ENCODE measurements around the gene OTOG. TPM values are rescaled to one million over a fixed set of nuclear protein-coding genes. Genes with fewer than 3 reads are reported as not detected.
A peak's percentile ranks its signal among the peaks of the same experiment; 100 is the strongest.

The OTOG gene
- total RNA-seq, 3 donors from 2014 or later (not counting 1 experiment from before 2014, with no cell fraction given), result not detected

DNA sequence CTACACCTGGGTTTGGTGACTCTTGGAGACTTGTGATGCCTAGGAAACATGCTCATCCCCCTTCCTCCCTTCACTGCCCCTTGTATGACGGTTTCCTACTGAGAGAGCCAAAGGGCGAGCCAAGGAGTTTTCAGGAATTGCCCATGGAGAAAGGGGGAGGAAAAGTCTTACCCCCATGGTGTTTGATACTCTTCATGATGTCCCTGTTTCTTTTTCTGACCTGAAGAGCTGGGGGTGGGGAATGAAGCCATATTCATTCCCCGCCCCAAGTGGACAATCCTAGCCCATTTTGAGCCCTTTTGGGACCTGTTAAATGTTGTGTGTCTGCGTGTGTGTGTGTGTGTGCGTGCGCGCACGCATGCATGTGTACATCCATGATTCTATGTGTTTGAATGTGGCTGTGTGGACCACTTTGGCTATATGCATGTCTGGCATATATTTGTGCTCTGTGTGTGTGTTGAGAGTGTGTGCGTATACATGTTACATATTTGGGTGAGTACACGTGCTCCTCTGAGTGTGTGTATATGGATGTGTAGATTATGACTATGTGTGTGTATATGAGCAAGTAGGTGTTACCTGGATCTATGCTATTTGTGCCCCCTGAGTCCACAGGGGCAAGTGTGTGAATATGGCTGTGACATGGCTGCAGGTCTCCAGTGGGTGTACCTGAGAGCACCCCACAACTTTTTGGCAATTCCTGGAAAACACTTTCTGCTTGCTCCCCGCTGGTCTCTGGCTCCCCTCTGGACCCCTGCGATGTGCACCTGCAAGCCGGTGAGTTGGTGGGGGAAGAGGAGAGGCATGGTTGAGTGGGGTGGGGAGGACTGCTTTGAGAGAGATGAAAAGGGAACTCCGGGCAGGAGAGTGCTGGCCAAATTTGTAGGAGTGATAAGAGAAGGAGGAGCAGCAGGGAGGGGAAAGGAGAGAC lies 24.6 kb downstream of the OTOG start:
- peak in 1 of 2 donors; percentile 1 for DNase-seq
- Mint-ChIP-seq H3K9me3 (no peaks in the 10 kb centered on the region), H3K4me3 (no peak overlapping the region), H3K27ac (no peak overlapping the region), H3K36me3 (no peaks in the 10 kb centered on the region), H3K27me3 (ENCODE audit: low read depth in 2 of 2) (peaks cover 0 to 4% of the 10 kb centered on the region in 2 donors), H3K4me1 (peaks cover 6 to 16% of the 10 kb centered on the region in 2 donors)
- H3K27me3 ChIP-seq (ENCODE audit: control insufficient read depth, insufficient read depth, low read length), result no peaks in the 10 kb centered on the region
- H3K36me3 ChIP-seq (ENCODE audit: control insufficient read depth, insufficient read depth, low read length), result no peaks in the 10 kb centered on the region
- no peaks in the 10 kb centered on the region for H3K4me1 ChIP-seq (ENCODE audit: control insufficient read depth, insufficient read depth, low read length)
- WGBS (ENCODE audit: insufficient coverage), result 84% methylated on average over 13 of the region's 14 CpGs
- TF ChIP-seq, protein P1, sequence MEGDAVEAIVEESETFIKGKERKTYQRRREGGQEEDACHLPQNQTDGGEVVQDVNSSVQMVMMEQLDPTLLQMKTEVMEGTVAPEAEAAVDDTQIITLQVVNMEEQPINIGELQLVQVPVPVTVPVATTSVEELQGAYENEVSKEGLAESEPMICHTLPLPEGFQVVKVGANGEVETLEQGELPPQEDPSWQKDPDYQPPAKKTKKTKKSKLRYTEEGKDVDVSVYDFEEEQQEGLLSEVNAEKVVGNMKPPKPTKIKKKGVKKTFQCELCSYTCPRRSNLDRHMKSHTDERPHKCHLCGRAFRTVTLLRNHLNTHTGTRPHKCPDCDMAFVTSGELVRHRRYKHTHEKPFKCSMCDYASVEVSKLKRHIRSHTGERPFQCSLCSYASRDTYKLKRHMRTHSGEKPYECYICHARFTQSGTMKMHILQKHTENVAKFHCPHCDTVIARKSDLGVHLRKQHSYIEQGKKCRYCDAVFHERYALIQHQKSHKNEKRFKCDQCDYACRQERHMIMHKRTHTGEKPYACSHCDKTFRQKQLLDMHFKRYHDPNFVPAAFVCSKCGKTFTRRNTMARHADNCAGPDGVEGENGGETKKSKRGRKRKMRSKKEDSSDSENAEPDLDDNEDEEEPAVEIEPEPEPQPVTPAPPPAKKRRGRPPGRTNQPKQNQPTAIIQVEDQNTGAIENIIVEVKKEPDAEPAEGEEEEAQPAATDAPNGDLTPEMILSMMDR (IDR thresholded peaks at IDR 0.05), result no peak
- no peak overlapping the region for H3K27ac ChIP-seq (ENCODE audit: low read length)
- ATAC-seq, result no peak
- no peak overlapping the region for H3K4me3 ChIP-seq (ENCODE audit: low read length)
- no peaks in the 10 kb centered on the region for H3K9me3 ChIP-seq (ENCODE audit: control insufficient read depth, insufficient read depth, low read length)
- intact Hi-C loops (cut with micrococcal nuclease), result no loop called here

DNA sequence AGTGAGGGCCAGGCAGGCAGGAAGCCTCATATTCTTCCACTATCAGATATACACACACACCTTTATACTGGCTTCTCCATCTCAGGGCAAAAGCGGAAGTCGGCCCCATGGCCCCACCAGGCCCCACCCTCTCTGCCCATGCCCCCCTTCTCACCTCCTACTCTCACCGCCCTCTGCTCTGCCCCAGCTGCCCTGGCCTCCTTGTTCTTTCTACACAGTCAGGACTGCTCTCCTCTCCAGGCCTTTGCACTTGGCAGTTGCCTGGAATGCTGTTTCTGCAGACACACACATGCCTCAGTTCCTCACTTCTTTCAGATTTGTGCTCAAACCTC lies 25.3 kb downstream of the OTOG start:
- no peak for ATAC-seq
- 31% methylated on average over 3 of the region's 3 CpGs for WGBS (ENCODE audit: insufficient coverage)

GRCh38 chr11:17572791-17573460 lies 25.9 kb downstream of the OTOG start:
- peaks cover 0 to 4% of the 10 kb centered on the region in 2 donors for H3K27me3 Mint-ChIP-seq (ENCODE audit: low read depth in 2 of 2)
- no peaks in the 10 kb centered on the region for H3K36me3 Mint-ChIP-seq
- H3K9me3 Mint-ChIP-seq, result no peaks in the 10 kb centered on the region
- Histone ChIP-seq H3K27me3 (ENCODE audit: control insufficient read depth, insufficient read depth, low read length) (no peaks in the 10 kb centered on the region), H3K4me3 (ENCODE audit: low read length) (no peak overlapping the region), H3K9me3 (ENCODE audit: control insufficient read depth, insufficient read depth, low read length) (no peaks in the 10 kb centered on the region), H3K4me1 (ENCODE audit: control insufficient read depth, insufficient read depth, low read length) (no peaks in the 10 kb centered on the region), H3K27ac (ENCODE audit: low read length) (no peak overlapping the region), H3K36me3 (ENCODE audit: control insufficient read depth, insufficient read depth, low read length) (no peaks in the 10 kb centered on the region)
- TF ChIP-seq, protein P1 (IDR thresholded peaks at IDR 0.05), result no peak
- peaks cover 6 to 16% of the 10 kb centered on the region in 2 donors for H3K4me1 Mint-ChIP-seq
- no peak for DNase-seq
- H3K4me3 Mint-ChIP-seq, result no peak overlapping the region
- 93% methylated on average over 20 of the region's 20 CpGs for WGBS (ENCODE audit: insufficient coverage)
- ATAC-seq, result no peak
- H3K27ac Mint-ChIP-seq, result no peak overlapping the region
- intact Hi-C loops (cut with micrococcal nuclease), result no loop called here

More for the DNA sequence above, 25.3 kb downstream of the OTOG start:
- Mint-ChIP-seq H3K36me3 (no peaks in the 10 kb centered on the region), H3K27me3 (ENCODE audit: low read depth in 2 of 2) (peaks cover 0 to 4% of the 10 kb centered on the region in 2 donors), H3K4me3 (no peak overlapping the region), H3K9me3 (no peaks in the 10 kb centered on the region), H3K27ac (no peak overlapping the region), H3K4me1 (peaks cover 6 to 16% of the 10 kb centered on the region in 2 donors)
- TF ChIP-seq, protein P1 (IDR thresholded peaks at IDR 0.05), result no peak
- Histone ChIP-seq H3K27ac (ENCODE audit: low read length) (no peak overlapping the region), H3K27me3 (ENCODE audit: control insufficient read depth, insufficient read depth, low read length) (no peaks in the 10 kb centered on the region), H3K9me3 (ENCODE audit: control insufficient read depth, insufficient read depth, low read length) (no peaks in the 10 kb centered on the region), H3K4me1 (ENCODE audit: control insufficient read depth, insufficient read depth, low read length) (no peaks in the 10 kb centered on the region), H3K4me3 (ENCODE audit: low read length) (no peak overlapping the region), H3K36me3 (ENCODE audit: control insufficient read depth, insufficient read depth, low read length) (no peaks in the 10 kb centered on the region)
- no peak for DNase-seq
- intact Hi-C loops (cut with micrococcal nuclease), result no loop called here

Measured in natural killer cell (primary cell).